ENCODE results near the gene UQCR11. TPM values are rescaled to one million over a fixed set of nuclear protein-coding genes. Genes with fewer than 3 reads are reported as not detected.

The UQCR11 gene
- total and polyA plus RNA-seq, 2 of the 8 experiments (the other 6 are each of a cell fraction or from before 2014, with no cell fraction given): 162 to 171 TPM

DNA sequence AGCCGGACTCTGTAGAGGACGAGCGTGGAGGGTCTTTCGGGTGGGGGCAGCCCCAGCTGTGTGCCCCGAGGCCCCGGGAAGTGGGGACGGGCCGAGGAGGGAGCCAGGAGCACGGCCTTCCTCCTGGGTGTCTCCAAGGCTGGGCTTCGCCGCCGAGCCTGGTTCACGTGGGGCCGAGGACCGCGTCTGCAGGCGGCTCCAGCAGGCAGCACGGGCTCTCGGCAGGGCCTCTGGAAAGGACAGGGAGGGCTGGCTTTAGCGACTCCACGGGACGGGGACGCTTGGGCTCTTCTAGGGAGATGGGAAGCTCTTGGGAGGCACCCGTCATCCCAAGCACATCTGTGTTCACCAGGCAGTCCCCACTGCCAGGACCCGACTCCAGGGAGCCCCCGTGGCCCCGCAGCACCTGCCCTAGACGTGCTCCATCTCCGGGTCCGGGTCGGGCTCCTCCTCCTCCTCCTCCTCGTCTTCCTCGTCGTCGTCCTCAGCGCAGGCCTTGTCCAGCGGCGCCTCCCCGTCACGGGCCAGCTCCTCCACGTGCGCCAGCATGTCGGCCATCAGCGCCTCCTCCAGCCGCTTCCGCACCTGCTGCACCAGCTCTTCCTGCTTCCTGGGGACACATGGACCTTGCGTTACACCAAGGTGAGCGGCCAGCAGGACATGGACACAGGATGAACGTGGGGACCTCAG lies 27.2 kb downstream of the UQCR11 start:
- DNase-seq (ENCODE audit: low read depth in 1 of 2, low spot score in 2 of 2) (no peak), FAIRE-seq (no peak)
- no peak overlapping the region for H3K4me2 ChIP-seq (ENCODE audit: insufficient read depth in 1 of 2, low read depth in 2 of 2, low read length in 2 of 2)
- H2BK120ac ChIP-seq (replicated peaks; ENCODE audit: low read depth, low read length): no peak overlapping the region
- no peak overlapping the region for H2BK20ac ChIP-seq (ENCODE audit: low read length)
- no peak overlapping the region for H2AK5ac ChIP-seq (ENCODE audit: low read depth, low read length)
- H4K20me1 ChIP-seq (replicated peaks in 1 of 2; ENCODE audit: control insufficient read depth in 1 of 2, insufficient read depth in 2 of 2, low read length in 2 of 2): peaks cover 0 to 18% of the 10 kb centered on the region in 2 experiments
- no peak overlapping the region for H3K18ac ChIP-seq (ENCODE audit: extremely low read depth, low read length)
- H2BK12ac ChIP-seq (ENCODE audit: low read depth, low read length): no peak overlapping the region
- H3K23ac ChIP-seq (ENCODE audit: insufficient read length): no peak overlapping the region
- no peaks in the 10 kb centered on the region for H3K9me3 ChIP-seq (ENCODE audit: insufficient read depth in 2 of 2, low read depth in 1 of 2, low read length in 1 of 2)
- H3K14ac ChIP-seq (ENCODE audit: insufficient read length): no peak overlapping the region
- peaks cover 7 to 53% (median 37%) of the 10 kb centered on the region in 4 experiments; a peak in 6 of 8 replicates for H3K36me3 ChIP-seq (ENCODE audit: control insufficient read depth in 2 of 4, insufficient read depth in 4 of 4, low read length in 3 of 4)
- H2BK15ac ChIP-seq (ENCODE audit: low read length): no peak overlapping the region
- H4K5ac ChIP-seq (ENCODE audit: insufficient read length, low read depth, low read length): no peak overlapping the region
- H4K91ac ChIP-seq (replicated peaks; ENCODE audit: insufficient read length, low read length): no peak overlapping the region
- no peak overlapping the region for H2AFZ ChIP-seq (ENCODE audit: low read length)
- 0 out of 2 replicates have a peak, but pooled peaks cover 2% of the 10 kb centered on the region for H3K79me1 ChIP-seq (ENCODE audit: low read depth, low read length)
- H3K27ac ChIP-seq (ENCODE audit: low read depth, low read length): no peak overlapping the region; the same call in 1 of the 2 replicates
- no peak overlapping the region for H3K56ac ChIP-seq (replicated peaks; ENCODE audit: insufficient read length, low read depth, low read length)
- no peak overlapping the region for H3K4me3 ChIP-seq (ENCODE audit: extremely low read depth in 1 of 4, insufficient read depth in 2 of 4, low read depth in 3 of 4, low read length in 4 of 4)
- H4K8ac ChIP-seq (ENCODE audit: extremely low read depth, insufficient read depth, low read length): no peak overlapping the region; the same call in 1 of the 2 replicates
- no peaks in the 10 kb centered on the region for H3K4me1 ChIP-seq (replicated peaks in 1 of 4; ENCODE audit: control insufficient read depth in 3 of 4, insufficient read depth in 4 of 4, low read length in 3 of 4)
- H2BK5ac ChIP-seq (ENCODE audit: low read depth, low read length): no peak overlapping the region
- H3K9ac ChIP-seq (replicated peaks in 1 of 4; ENCODE audit: extremely low read depth in 1 of 4, low read depth in 3 of 4, low read length in 3 of 4): no peak overlapping the region
- TF ChIP-seq EZH2 (IDR thresholded peaks at IDR 0.05; ENCODE audit: low read depth, low read length, severe bottlenecking) (no peak), HDAC2 (IDR thresholded peaks at IDR 0.05; ENCODE audit: borderline replicate concordance in 1 of 2, low read depth in 2 of 2, low read length in 2 of 2) (no peak), CHD2 (IDR thresholded peaks at IDR 0.05; ENCODE audit: low read length) (no peak)
- no peaks in the 10 kb centered on the region for H3K27me3 ChIP-seq (replicated peaks in 1 of 4; ENCODE audit: control insufficient read depth in 3 of 4, extremely low read depth in 1 of 4, insufficient read depth in 3 of 4, low read length in 3 of 4)
- no peak overlapping the region for H3K4ac ChIP-seq (replicated peaks; ENCODE audit: insufficient read length, low read depth, low read length)
- H3K23me2 ChIP-seq (ENCODE audit: low read depth, low read length): no peaks in the 10 kb centered on the region
- ChIA-PET POLR2A (ENCODE audit: partially characterized antibody) (interaction anchor here (0.5 to 8.8 kb wide), 11 partner anchors 8 to 362 kb away, joined by 3 to 148 read pairs (median 3); partner anchors contain the start of genes MBD3 and MEX3D), CTCF (ENCODE audit: partially characterized antibody) (interaction anchor here (0.7 to 4.5 kb wide), 3 partner anchors 11 to 37 kb away, joined by 3 to 25 read pairs (median 3); no protein-coding TSS in a partner anchor)
- WGBS, 2 experiments (ENCODE audit: extremely low coverage in 1 of 2, insufficient coverage in 1 of 2, insufficient read length in 1 of 2, insufficient replicate concordance in 2 of 2, low coverage in 1 of 2, low lambda C conversion rate in 2 of 2, missing lambda C conversion rate in 1 of 2): 94% methylated on average over 40 of the region's 49 CpGs; no CpG with 5 or more reads in 1 of the 2 experiments
- no peaks in the 10 kb centered on the region for H3K79me2 ChIP-seq (ENCODE audit: control insufficient read depth in 1 of 2, insufficient read depth in 2 of 2, low read length in 2 of 2)
